ENCODE measurements around the gene RAD50. TPM values are rescaled to one million over a fixed set of nuclear protein-coding genes. Genes with fewer than 3 reads are reported as not detected.

RAD50 gene
- total and polyA plus RNA-seq, 2 of the 4 experiments (the other 2 are of a cell fraction) = 5.2 to 6.2 TPM

DNA sequence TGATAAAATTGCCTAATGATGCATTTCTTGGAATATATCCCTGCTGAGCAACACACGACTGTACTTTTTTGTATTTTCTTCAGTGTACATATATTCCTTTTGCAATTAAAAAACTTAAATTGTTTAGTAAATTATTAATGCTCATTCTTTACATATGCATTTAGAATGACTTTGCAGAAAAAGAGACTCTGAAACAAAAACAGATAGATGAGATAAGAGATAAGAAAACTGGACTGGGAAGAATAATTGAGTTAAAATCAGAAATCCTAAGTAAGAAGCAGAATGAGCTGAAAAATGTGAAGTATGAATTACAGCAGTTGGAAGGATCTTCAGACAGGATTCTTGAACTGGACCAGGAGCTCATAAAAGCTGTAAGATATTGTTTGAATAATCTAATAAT lies 32.7 kb downstream of the RAD50 start:
- in situ Hi-C loops (cut with MboI; ENCODE audit: low sequenced_read_pairs) = no loop called here

More for the DNA sequence above, 32.7 kb downstream of the RAD50 start:
- Histone ChIP-seq H3K27ac (ENCODE audit: insufficient read depth, low read length) (no peak overlapping the region), H3K9ac (ENCODE audit: low read depth, low read length) (no peak overlapping the region), H2BK20ac (ENCODE audit: low read depth, low read length) (no peak overlapping the region), H3K23ac (ENCODE audit: low read depth, low read length) (no peak overlapping the region), H2AK9ac (replicated peaks; ENCODE audit: low read depth, low read length, poor library complexity) (no peak overlapping the region), H4K8ac (ENCODE audit: low read depth in 2 of 2, low read length in 2 of 2) (no peak overlapping the region), H4K5ac (ENCODE audit: low read depth, low read length) (no peak overlapping the region), H3K4me2 (ENCODE audit: low read depth, low read length) (no peak overlapping the region), H3K14ac (replicated peaks; ENCODE audit: low read depth, low read length) (no peak overlapping the region), H2AK5ac (ENCODE audit: low read depth, low read length) (no peak overlapping the region), H4K20me1 (ENCODE audit: insufficient read depth, low read length) (no peaks in the 10 kb centered on the region), H2BK120ac (ENCODE audit: low read depth, low read length) (no peak overlapping the region), H3K36me3 (ENCODE audit: control insufficient read depth, insufficient read depth, low read length) (peaks cover 11% of the 10 kb centered on the region), H3K4me1 (ENCODE audit: control insufficient read depth, insufficient read depth, low read length) (no peaks in the 10 kb centered on the region; the same call in 1 of the 2 replicates), H2AFZ (replicated peaks; ENCODE audit: low read length, poor library complexity) (no peak overlapping the region), H3K56ac (ENCODE audit: extremely low read depth, insufficient read depth, low read length) (no peak overlapping the region), H3K4me3 (ENCODE audit: insufficient read depth, low read depth, low read length) (no peak overlapping the region), H2BK15ac (ENCODE audit: low read depth, low read length) (no peak overlapping the region), H3K27me3 (ENCODE audit: control insufficient read depth, insufficient read depth, low read length) (no peaks in the 10 kb centered on the region), H3K79me1 (ENCODE audit: low read depth in 1 of 2, low read length in 2 of 2) (peaks cover 3 to 4% of the 10 kb centered on the region in 2 experiments; a peak in 3 of 4 replicates), H3K4ac (ENCODE audit: low read depth, low read length) (no peak overlapping the region), H3K9me1 (ENCODE audit: insufficient read depth, low read length) (0 out of 2 replicates have a peak, but pooled peaks cover 3% of the 10 kb centered on the region), H2BK5ac (ENCODE audit: low read depth, low read length, poor library complexity, severe bottlenecking) (no peak overlapping the region), H3K9me3 (ENCODE audit: control insufficient read depth, insufficient read depth, low read length) (no peaks in the 10 kb centered on the region), H4K91ac (ENCODE audit: insufficient read depth, low read depth, low read length) (no peak overlapping the region), H3K18ac (ENCODE audit: low read depth, low read length) (no peak overlapping the region)
- DNase-seq (no peak), ATAC-seq (ENCODE audit: low read depth) (no peak)
- ChIA-PET POLR2A (ENCODE audit: unreplicated experiment) (no interaction called here), CTCF (no interaction called here)
- intact Hi-C loops (cut with micrococcal nuclease) (loop anchor here (10.0 kb wide), 1 partner anchor 205 kb away; no protein-coding TSS in a partner anchor), dilution Hi-C loops (cut with HindIII; ENCODE audit: low sequenced_read_pairs, unreplicated experiment) (no loop called here)
- no CpG with 5 or more reads among the region's 1 CpG for WGBS, 2 experiments (ENCODE audit: extremely low coverage in 2 of 2, insufficient read length in 1 of 2)
- no TSS peak for BruUV-seq (replicated peaks)
- no peak for TF ChIP-seq MAFK (IDR thresholded peaks at IDR 0.05; ENCODE audit: low read depth, low read length)
- TF ChIP-seq BHLHE40 (IDR thresholded peaks at IDR 0.05; ENCODE audit: low read depth, low read length) = no peak
- no peak for TF ChIP-seq MAZ (IDR thresholded peaks at IDR 0.05; ENCODE audit: borderline replicate concordance, low read depth, low read length)
- TF ChIP-seq RFX5 (IDR thresholded peaks at IDR 0.05; ENCODE audit: low read depth, low read length) = no peak
- TF ChIP-seq POLR2A (IDR thresholded peaks at IDR 0.05; ENCODE audit: low read depth, low read length) = no peak
- TF ChIP-seq SMC3 (IDR thresholded peaks at IDR 0.05; ENCODE audit: low read depth, low read length) = no peak

Measured in IMR-90 (cell line).